ENCODE data around the gene MYO1A.
"Not testable (repeated sequence)": the region's sequence is repeated elsewhere in the genome, so short reads cannot be mapped to it uniquely, and the experiment has no call there.

Gene MYO1A

GRCh38 chr12:57033431-57033830 is 16.5 kb downstream of the MYO1A start:
- no peak overlapping the region for H3K27ac ChIP-seq
- TF ChIP-seq CTCF (IDR thresholded peaks at IDR 0.05): no peak
- no peak for DNase-seq (ENCODE audit: low spot score)
- H3K4me3 ChIP-seq: no peak overlapping the region

GRCh38 chr12:57031789-57032188 is 18.1 kb downstream of the MYO1A start:
- H3K27ac ChIP-seq: no peak overlapping the region
- DNase-seq (ENCODE audit: low spot score): no peak
- TF ChIP-seq CTCF (IDR thresholded peaks at IDR 0.05): no peak
- H3K4me3 ChIP-seq: no peak overlapping the region

- no peak for TF ChIP-seq CTCF (IDR thresholded peaks at IDR 0.05)
- DNase-seq (ENCODE audit: low spot score): no peak
- Histone ChIP-seq H3K27ac (no peak overlapping the region), H3K4me3 (no peak overlapping the region)
These were observed 18.7 kb downstream of the MYO1A start for GRCh38 chr12:57031138-57031725.

GRCh38 chr12:57029457-57029856 is 20.5 kb downstream of the MYO1A start:
- no peak for DNase-seq (ENCODE audit: low spot score)
- no peak for TF ChIP-seq CTCF (IDR thresholded peaks at IDR 0.05)
- H3K4me3 ChIP-seq: no peak overlapping the region
- no peak overlapping the region for H3K27ac ChIP-seq

- TF ChIP-seq CTCF (IDR thresholded peaks at IDR 0.05): no peak
- no peak for DNase-seq (ENCODE audit: low spot score)
- H3K4me3 ChIP-seq: no peak overlapping the region
- H3K27ac ChIP-seq: no peak overlapping the region
These were observed 22.1 kb downstream of the MYO1A start for GRCh38 chr12:57027805-57028153.

GRCh38 chr12:57027011-57027804 is 22.7 kb downstream of the MYO1A start:
- no peak for TF ChIP-seq CTCF (IDR thresholded peaks at IDR 0.05)
- Histone ChIP-seq H3K4me3 (no peak overlapping the region), H3K27ac (no peak overlapping the region)
- DNase-seq (ENCODE audit: low spot score): no peak

GRCh38 chr12:57025196-57025595 is 24.7 kb downstream of the MYO1A start:
- H3K27ac ChIP-seq: no peak overlapping the region
- DNase-seq (ENCODE audit: low spot score): no peak
- no peak overlapping the region for H3K4me3 ChIP-seq
- no peak for TF ChIP-seq CTCF (IDR thresholded peaks at IDR 0.05)

GRCh38 chr12:57022324-57022723 is 27.6 kb downstream of the MYO1A start:
- H3K27ac ChIP-seq; DNase-seq (ENCODE audit: low spot score); H3K4me3 ChIP-seq: not testable (repeated sequence)
